Measurements from ENCODE around the gene PSMF1. TPM values are rescaled to one million over a fixed set of nuclear protein-coding genes. Genes with fewer than 3 reads are reported as not detected.

The PSMF1 gene
- total RNA-seq, 1 experiment from 2014 or later: 153 TPM

DNA sequence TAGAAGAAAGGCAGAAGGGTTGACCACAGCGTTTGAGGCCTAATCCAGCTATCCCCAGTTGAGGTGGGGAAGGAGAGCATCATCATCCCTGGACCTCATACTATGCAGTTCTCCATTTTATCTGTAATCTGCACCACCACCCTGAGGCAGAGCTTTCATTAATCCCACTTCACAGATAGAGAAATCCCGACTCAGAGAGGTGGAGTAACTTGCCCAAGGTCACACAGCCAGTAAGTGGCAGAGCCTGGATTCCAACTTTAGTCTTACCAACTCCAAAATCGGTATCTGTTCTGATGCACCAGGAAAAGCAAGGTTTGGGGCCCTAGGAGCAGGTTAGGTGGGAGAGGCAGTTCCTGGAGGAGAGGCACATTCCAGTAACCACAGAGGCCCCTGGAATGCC is 59.7 kb downstream of the PSMF1 start:
- POLR2A ChIA-PET: no interaction called here

More for the DNA sequence above, 59.7 kb downstream of the PSMF1 start:
- DNase-seq (ENCODE audit: low read depth, low spot score) (no peak), ATAC-seq (no peak)
- H3K79me2 ChIP-seq (ENCODE audit: insufficient read depth, low read length): no peaks in the 10 kb centered on the region
- H3K4me1 ChIP-seq (ENCODE audit: control insufficient read depth in 1 of 2, insufficient read depth in 2 of 2, low read length in 2 of 2): no peaks in the 10 kb centered on the region
- no peaks in the 10 kb centered on the region for H3K9me3 ChIP-seq (ENCODE audit: control insufficient read depth in 1 of 2, insufficient read depth in 1 of 2, low read depth in 1 of 2, low read length in 2 of 2)
- no peak for TF ChIP-seq CEBPB (IDR thresholded peaks at IDR 0.05; ENCODE audit: low read depth)
- no peak for TF ChIP-seq POLR2A (IDR thresholded peaks at IDR 0.05; ENCODE audit: borderline replicate concordance, extremely low read depth, insufficient read depth, insufficient read length)
- TF ChIP-seq, protein P1, sequence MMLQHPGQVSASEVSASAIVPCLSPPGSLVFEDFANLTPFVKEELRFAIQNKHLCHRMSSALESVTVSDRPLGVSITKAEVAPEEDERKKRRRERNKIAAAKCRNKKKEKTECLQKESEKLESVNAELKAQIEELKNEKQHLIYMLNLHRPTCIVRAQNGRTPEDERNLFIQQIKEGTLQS (IDR thresholded peaks at IDR 0.05): no peak
- no peak for TF ChIP-seq TCF7L2 (IDR thresholded peaks at IDR 0.05; ENCODE audit: borderline replicate concordance, extremely low read depth, insufficient read depth, insufficient read length)
- no peak for TF ChIP-seq ZNF274 (IDR thresholded peaks at IDR 0.05; ENCODE audit: low read depth, low read length)
- TF ChIP-seq, protein P2, sequence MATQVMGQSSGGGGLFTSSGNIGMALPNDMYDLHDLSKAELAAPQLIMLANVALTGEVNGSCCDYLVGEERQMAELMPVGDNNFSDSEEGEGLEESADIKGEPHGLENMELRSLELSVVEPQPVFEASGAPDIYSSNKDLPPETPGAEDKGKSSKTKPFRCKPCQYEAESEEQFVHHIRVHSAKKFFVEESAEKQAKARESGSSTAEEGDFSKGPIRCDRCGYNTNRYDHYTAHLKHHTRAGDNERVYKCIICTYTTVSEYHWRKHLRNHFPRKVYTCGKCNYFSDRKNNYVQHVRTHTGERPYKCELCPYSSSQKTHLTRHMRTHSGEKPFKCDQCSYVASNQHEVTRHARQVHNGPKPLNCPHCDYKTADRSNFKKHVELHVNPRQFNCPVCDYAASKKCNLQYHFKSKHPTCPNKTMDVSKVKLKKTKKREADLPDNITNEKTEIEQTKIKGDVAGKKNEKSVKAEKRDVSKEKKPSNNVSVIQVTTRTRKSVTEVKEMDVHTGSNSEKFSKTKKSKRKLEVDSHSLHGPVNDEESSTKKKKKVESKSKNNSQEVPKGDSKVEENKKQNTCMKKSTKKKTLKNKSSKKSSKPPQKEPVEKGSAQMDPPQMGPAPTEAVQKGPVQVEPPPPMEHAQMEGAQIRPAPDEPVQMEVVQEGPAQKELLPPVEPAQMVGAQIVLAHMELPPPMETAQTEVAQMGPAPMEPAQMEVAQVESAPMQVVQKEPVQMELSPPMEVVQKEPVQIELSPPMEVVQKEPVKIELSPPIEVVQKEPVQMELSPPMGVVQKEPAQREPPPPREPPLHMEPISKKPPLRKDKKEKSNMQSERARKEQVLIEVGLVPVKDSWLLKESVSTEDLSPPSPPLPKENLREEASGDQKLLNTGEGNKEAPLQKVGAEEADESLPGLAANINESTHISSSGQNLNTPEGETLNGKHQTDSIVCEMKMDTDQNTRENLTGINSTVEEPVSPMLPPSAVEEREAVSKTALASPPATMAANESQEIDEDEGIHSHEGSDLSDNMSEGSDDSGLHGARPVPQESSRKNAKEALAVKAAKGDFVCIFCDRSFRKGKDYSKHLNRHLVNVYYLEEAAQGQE (IDR thresholded peaks at IDR 0.05; ENCODE audit: low read depth): no peak
- no peak for TF ChIP-seq EGR1 (IDR thresholded peaks at IDR 0.05; ENCODE audit: low read depth)
- TF ChIP-seq ZFX (IDR thresholded peaks at IDR 0.05): no peak
- TF ChIP-seq, protein P3, sequence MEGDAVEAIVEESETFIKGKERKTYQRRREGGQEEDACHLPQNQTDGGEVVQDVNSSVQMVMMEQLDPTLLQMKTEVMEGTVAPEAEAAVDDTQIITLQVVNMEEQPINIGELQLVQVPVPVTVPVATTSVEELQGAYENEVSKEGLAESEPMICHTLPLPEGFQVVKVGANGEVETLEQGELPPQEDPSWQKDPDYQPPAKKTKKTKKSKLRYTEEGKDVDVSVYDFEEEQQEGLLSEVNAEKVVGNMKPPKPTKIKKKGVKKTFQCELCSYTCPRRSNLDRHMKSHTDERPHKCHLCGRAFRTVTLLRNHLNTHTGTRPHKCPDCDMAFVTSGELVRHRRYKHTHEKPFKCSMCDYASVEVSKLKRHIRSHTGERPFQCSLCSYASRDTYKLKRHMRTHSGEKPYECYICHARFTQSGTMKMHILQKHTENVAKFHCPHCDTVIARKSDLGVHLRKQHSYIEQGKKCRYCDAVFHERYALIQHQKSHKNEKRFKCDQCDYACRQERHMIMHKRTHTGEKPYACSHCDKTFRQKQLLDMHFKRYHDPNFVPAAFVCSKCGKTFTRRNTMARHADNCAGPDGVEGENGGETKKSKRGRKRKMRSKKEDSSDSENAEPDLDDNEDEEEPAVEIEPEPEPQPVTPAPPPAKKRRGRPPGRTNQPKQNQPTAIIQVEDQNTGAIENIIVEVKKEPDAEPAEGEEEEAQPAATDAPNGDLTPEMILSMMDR (IDR thresholded peaks at IDR 0.05 in 2 of 3, conservative IDR thresholded peaks at IDR 0.05 in 1 of 3; ENCODE audit: borderline replicate concordance in 1 of 3, insufficient read depth in 1 of 3, low read depth in 2 of 3, low read length in 2 of 3): no peak
- no peak for TF ChIP-seq EZH2 (IDR thresholded peaks at IDR 0.05)
- no peak for TF ChIP-seq ELF1 (IDR thresholded peaks at IDR 0.05; ENCODE audit: borderline replicate concordance, low read depth)
- TF ChIP-seq, protein P4, sequence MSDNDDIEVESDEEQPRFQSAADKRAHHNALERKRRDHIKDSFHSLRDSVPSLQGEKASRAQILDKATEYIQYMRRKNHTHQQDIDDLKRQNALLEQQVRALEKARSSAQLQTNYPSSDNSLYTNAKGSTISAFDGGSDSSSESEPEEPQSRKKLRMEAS (IDR thresholded peaks at IDR 0.05): no peak
- no peak for TF ChIP-seq SRF (IDR thresholded peaks at IDR 0.05; ENCODE audit: low read depth)
- no TSS peak for BruUV-seq (replicated peaks)
- H3K27ac ChIP-seq (ENCODE audit: low read depth, low read length): no peak overlapping the region
- no peak overlapping the region for H3K9ac ChIP-seq (ENCODE audit: low read length)
- no peaks in the 10 kb centered on the region for H3K9me2 ChIP-seq (ENCODE audit: insufficient read depth)
- intact Hi-C loops (cut with micrococcal nuclease): no loop called here
- no peaks in the 10 kb centered on the region for H4K20me1 ChIP-seq (ENCODE audit: insufficient read depth)
- ChIA-PET RAD21 (ENCODE audit: low non-redundant PET in 1 of 2, low total read pairs in 2 of 2, uncharacterized antibody in 2 of 2, unreplicated experiment in 2 of 2) (no interaction called here), CTCF (no interaction called here)
- no peak overlapping the region for H3K4me3 ChIP-seq (replicated peaks in 1 of 2; ENCODE audit: low read depth in 1 of 2, low read length in 2 of 2)
- H3K4me2 ChIP-seq (ENCODE audit: low read length): no peak overlapping the region
- no peak overlapping the region for H2AFZ ChIP-seq (ENCODE audit: low read depth, low read length, poor library complexity, severe bottlenecking)
- H3K36me3 ChIP-seq (ENCODE audit: control insufficient read depth in 1 of 2, insufficient read depth in 2 of 2, low read length in 2 of 2): no peaks in the 10 kb centered on the region
- no peaks in the 10 kb centered on the region for H3K27me3 ChIP-seq (ENCODE audit: insufficient read depth, low read length)
